Sigmoid colon (tissue), 7 donors: ENCODE results near the gene KCNQ5. TPM values are rescaled to one million over a fixed set of nuclear protein-coding genes. Genes with fewer than 3 reads are reported as not detected.

Source experiments
- DNase-seq: peaks from one replicate; pipeline ENCODE4 v3.0.0-alpha.2; 2019
- H3K27ac ChIP-seq, 4 donors: fragments of 200-600 bp; sonication (generic); one replicate each; pipeline ENCODE4 v1.5.1; 2016 to 2019; ENCODE audit warnings: mild to moderate bottlenecking in 1 of 4
- H3K27me3 ChIP-seq, 3 donors: fragments of 200-600 bp; sonication (generic); one replicate each; pipeline ENCODE4 v1.5.1; 2019; ENCODE audit warnings: mild to moderate bottlenecking in 1 of 3
- H3K36me3 ChIP-seq, 4 donors: fragments of 200-600 bp; sonication (generic); one replicate each; pipeline ENCODE4 v1.5.1; 2016 to 2019
- H3K4me1 ChIP-seq, 4 donors: fragments of 200-600 bp; sonication (generic); one replicate each; pipeline ENCODE4 v1.5.1; 2017 to 2019
- H3K4me3 ChIP-seq, 4 donors: fragments of 200-600 bp; sonication (generic); one replicate each; pipeline ENCODE4 v1.5.1; 2017 to 2019; ENCODE audit warnings: mild to moderate bottlenecking in 2 of 4, moderate library complexity in 1 of 4
- H3K9me3 ChIP-seq, 4 donors: fragments of 200-600 bp in 3 of 4; sonication (generic) in 3 of 4; one replicate each; pipeline versions ENCODE4 v1.5.1 to v1.6.1; 2013 to 2019
- EP300 ChIP-seq, 4 donors: sonication (generic); formaldehyde crosslinking; IDR thresholded peaks; one replicate each; pipeline ENCODE4 v1.6.1; 2017; ENCODE audit warnings: antibody characterized with exemption in 4 of 4
- POLR2A ChIP-seq, 2 donors: fragments of 450-650 bp; IDR thresholded peaks; one replicate each; pipeline ENCODE4 v1.6.1; 2016; ENCODE audit warnings: antibody characterized with exemption in 2 of 2, mild to moderate bottlenecking in 2 of 2, moderate library complexity in 2 of 2
- POLR2AphosphoS5 ChIP-seq, 4 donors: sonication (generic); formaldehyde crosslinking; IDR thresholded peaks; one replicate each; pipeline ENCODE4 v1.6.1; 2017; ENCODE audit warnings: antibody characterized with exemption in 4 of 4
- WGBS, 2 donors: extraction: QIAGEN DNeasy Blood & Tissue Kit; methylation state at CpG; one replicate each; pipeline ENCODE4 v1.1.7; 2013; 5-methylcytosine and 5-hydroxymethylcytosine counted together
- intact Hi-C: fragments of 100-400 bp; cut with DNase I; formaldehyde crosslinking; loops from one replicate; pipeline ENCODE4 v1.15.1; 2023
- polyA plus RNA-seq, 3 donors: library from polyadenylated mRNA; stranded (reverse); fragments of 200-250 nt; gene quantifications; one replicate each; pipeline ENCODE4 v1.2.3, GENCODE V29; 2013
- total RNA-seq, 4 donors: library from RNA; depleted of rRNA; stranded (reverse); fragments of >200 nt; gene quantifications; one replicate each; pipeline ENCODE4 v1.1.0, GENCODE V29; 2016
- TF ChIP-seq, protein P1 (sequence below), 4 experiments: fragments of 450-650 bp in 3 of 4; fragments of 200-600 bp in 1 of 4; IDR thresholded peaks; one replicate each; pipeline ENCODE4 v1.5.1; 2016 to 2019; ENCODE audit warnings: antibody characterized with exemption in 4 of 4, mild to moderate bottlenecking in 3 of 4, moderate library complexity in 2 of 4
- donor health status: healthy with polysubstance abuse.
- donor health status: Bipolar disorder and iron deficiency.
- donor health status: healthy.

KCNQ5 gene
- total and polyA plus RNA-seq, 7 donors = 0.49 to 2.1 (median 1.1) TPM; not detected in 2

- Histone ChIP-seq H3K27ac (no peak overlapping the region), H3K4me3 (no peak overlapping the region), H3K9me3 (no peaks in the 10 kb centered on the region), H3K4me1 (no peaks in the 10 kb centered on the region), H3K36me3 (no peaks in the 10 kb centered on the region), H3K27me3 (no peaks in the 10 kb centered on the region)
- DNase-seq = no peak
- no peak for TF ChIP-seq EP300 (IDR thresholded peaks at IDR 0.05)
- TF ChIP-seq POLR2AphosphoS5 (IDR thresholded peaks at IDR 0.05) = no peak
- TF ChIP-seq, protein P1, sequence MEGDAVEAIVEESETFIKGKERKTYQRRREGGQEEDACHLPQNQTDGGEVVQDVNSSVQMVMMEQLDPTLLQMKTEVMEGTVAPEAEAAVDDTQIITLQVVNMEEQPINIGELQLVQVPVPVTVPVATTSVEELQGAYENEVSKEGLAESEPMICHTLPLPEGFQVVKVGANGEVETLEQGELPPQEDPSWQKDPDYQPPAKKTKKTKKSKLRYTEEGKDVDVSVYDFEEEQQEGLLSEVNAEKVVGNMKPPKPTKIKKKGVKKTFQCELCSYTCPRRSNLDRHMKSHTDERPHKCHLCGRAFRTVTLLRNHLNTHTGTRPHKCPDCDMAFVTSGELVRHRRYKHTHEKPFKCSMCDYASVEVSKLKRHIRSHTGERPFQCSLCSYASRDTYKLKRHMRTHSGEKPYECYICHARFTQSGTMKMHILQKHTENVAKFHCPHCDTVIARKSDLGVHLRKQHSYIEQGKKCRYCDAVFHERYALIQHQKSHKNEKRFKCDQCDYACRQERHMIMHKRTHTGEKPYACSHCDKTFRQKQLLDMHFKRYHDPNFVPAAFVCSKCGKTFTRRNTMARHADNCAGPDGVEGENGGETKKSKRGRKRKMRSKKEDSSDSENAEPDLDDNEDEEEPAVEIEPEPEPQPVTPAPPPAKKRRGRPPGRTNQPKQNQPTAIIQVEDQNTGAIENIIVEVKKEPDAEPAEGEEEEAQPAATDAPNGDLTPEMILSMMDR (IDR thresholded peaks at IDR 0.05) = no peak
- no peak for TF ChIP-seq POLR2A (IDR thresholded peaks at IDR 0.05)
- intact Hi-C loops = no loop called here
- 90 to 96% methylated on average over 2 of the region's 2 CpGs for WGBS, 2 donors
These were observed 595.0 kb downstream of the KCNQ5 start for GRCh38 chr6:73216859-73217258.

GRCh38 chr6:73225396-73225795 is 603.5 kb downstream of the KCNQ5 start, which contains the start of gene KHDC1L:
Gene KHDC1L, minus strand, starts transcription at chr6:73225496. Its CDS starts 88 bp downstream, at chr6:73225408.
- no peaks in the 10 kb centered on the region for H3K27me3 ChIP-seq
- intact Hi-C loops = no loop called here
- H3K36me3 ChIP-seq = no peaks in the 10 kb centered on the region

GRCh38 chr6:73227606-73228255 is 605.9 kb downstream of the KCNQ5 start:
- 83 to 91% methylated on average over 3 of the region's 3 CpGs for WGBS, 2 donors
- Histone ChIP-seq H3K4me1 (no peaks in the 10 kb centered on the region), H3K4me3 (no peak overlapping the region), H3K9me3 (no peaks in the 10 kb centered on the region), H3K27me3 (no peaks in the 10 kb centered on the region), H3K27ac (no peak overlapping the region), H3K36me3 (no peaks in the 10 kb centered on the region)
- no peak for DNase-seq
- TF ChIP-seq POLR2AphosphoS5 (IDR thresholded peaks at IDR 0.05) = no peak
- no peak for TF ChIP-seq EP300 (IDR thresholded peaks at IDR 0.05)
- TF ChIP-seq, protein P1 (IDR thresholded peaks at IDR 0.05) = no peak
- TF ChIP-seq POLR2A (IDR thresholded peaks at IDR 0.05) = no peak
- intact Hi-C loops = no loop called here

More at GRCh38 chr6:73225396-73225795, 603.5 kb downstream of the KCNQ5 start, which contains the start of gene KHDC1L:
- no peaks in the 10 kb centered on the region for H3K9me3 ChIP-seq
- no peak within 1 kb of the TSS for H3K4me3 ChIP-seq
- no peak for DNase-seq
- 81 to 89% methylated on average over 4 of the region's 4 CpGs for WGBS, 2 donors
- no peak within 1 kb of the TSS for H3K27ac ChIP-seq
- TF ChIP-seq EP300 (IDR thresholded peaks at IDR 0.05) (no peak), POLR2A (IDR thresholded peaks at IDR 0.05) (no peak), POLR2AphosphoS5 (IDR thresholded peaks at IDR 0.05) (no peak)
- TF ChIP-seq, protein P1 (IDR thresholded peaks at IDR 0.05) = no peak
- H3K4me1 ChIP-seq = no peaks in the 10 kb centered on the region

DNA sequence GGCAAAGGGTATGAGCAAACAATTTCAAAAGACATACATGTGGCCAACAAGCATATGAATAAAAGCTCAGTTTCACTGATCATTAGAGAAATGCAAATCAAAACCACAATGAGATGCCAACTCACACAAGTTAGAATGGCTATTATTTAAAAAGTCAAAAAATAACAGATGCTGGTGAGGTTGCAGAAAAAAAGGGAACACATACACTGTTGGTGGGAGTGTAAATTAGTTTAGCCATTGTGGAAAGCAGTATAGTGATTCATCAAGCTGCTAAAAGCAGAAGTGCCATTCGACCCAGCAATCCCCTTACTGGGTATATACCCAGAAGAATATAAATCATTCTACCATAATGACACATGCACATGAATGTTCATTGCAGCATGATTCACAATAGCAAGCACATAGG is 610.1 kb downstream of the KCNQ5 start:
- WGBS, 2 donors = 25 to 36% methylated on average over 1 of the region's 1 CpG
- TF ChIP-seq EP300 (IDR thresholded peaks at IDR 0.05) = no peak
- TF ChIP-seq POLR2A (IDR thresholded peaks at IDR 0.05) = no peak
- TF ChIP-seq POLR2AphosphoS5 (IDR thresholded peaks at IDR 0.05) = no peak
- TF ChIP-seq, protein P1 (IDR thresholded peaks at IDR 0.05) = no peak
- intact Hi-C loops = no loop called here

More for the DNA sequence above, 610.1 kb downstream of the KCNQ5 start:
- H3K4me1 ChIP-seq = no peaks in the 10 kb centered on the region
- no peak for DNase-seq
- H3K27ac ChIP-seq = no peak overlapping the region
- no peaks in the 10 kb centered on the region for H3K36me3 ChIP-seq
- H3K4me3 ChIP-seq = no peak overlapping the region
- H3K9me3 ChIP-seq = no peaks in the 10 kb centered on the region
- no peaks in the 10 kb centered on the region for H3K27me3 ChIP-seq
